H9 (cell line): ENCODE measurements around the gene HOXC12. TPM values are rescaled to one million over a fixed set of nuclear protein-coding genes. Genes with fewer than 3 reads are reported as not detected.

Experiments
- DNase-seq: peaks from one replicate; pipeline ENCODE4 v3.0.0-alpha.2; 2017
- H2AFZ ChIP-seq: one replicate; pipeline ENCODE4 v1.6.1; 2013; ENCODE audit warnings: mild to moderate bottlenecking, low read length, control low read depth, moderate library complexity
- H2AK5ac ChIP-seq: 2 replicates; pipeline ENCODE4 v1.6.1; 2013; ENCODE audit warnings: low read length, control low read depth, mixed read lengths; ENCODE audit not compliant: insufficient read length
- H2BK120ac ChIP-seq: one replicate; pipeline ENCODE4 v1.6.1; 2013; ENCODE audit warnings: low read depth, mild to moderate bottlenecking, low read length, control low read depth, inconsistent platforms; ENCODE audit not compliant: poor library complexity, severe bottlenecking
- H2BK12ac ChIP-seq: 2 replicates; pipeline ENCODE4 v1.6.1; 2013; ENCODE audit warnings: low read length, control low read depth, mixed read lengths, low read depth; ENCODE audit not compliant: insufficient read length
- H2BK15ac ChIP-seq: 2 replicates; pipeline ENCODE4 v1.6.1; 2013; ENCODE audit warnings: low read depth, low read length, control low read depth
- H2BK20ac ChIP-seq: one replicate; pipeline ENCODE4 v1.6.1; 2013; ENCODE audit warnings: low read depth, mild to moderate bottlenecking, low read length, control low read depth, inconsistent platforms; ENCODE audit not compliant: poor library complexity, severe bottlenecking
- H2BK5ac ChIP-seq: 2 replicates; pipeline ENCODE4 v1.6.1; 2013; ENCODE audit warnings: low read length, control low read depth, mixed read lengths; ENCODE audit not compliant: insufficient read length
- H3K14ac ChIP-seq: 2 replicates; pipeline ENCODE4 v1.6.1; 2013; ENCODE audit warnings: low read length, control low read depth; ENCODE audit not compliant: insufficient read depth
- H3K18ac ChIP-seq: 2 replicates; pipeline ENCODE4 v1.6.1; 2013; ENCODE audit warnings: low read depth, mild to moderate bottlenecking, mixed read lengths, low read length, control low read depth; ENCODE audit not compliant: insufficient read length
- H3K23ac ChIP-seq: 2 replicates; pipeline ENCODE4 v1.6.1; 2013; ENCODE audit warnings: low read length, control low read depth, mixed read lengths, low read depth; ENCODE audit not compliant: insufficient read length
- H3K23me2 ChIP-seq: 2 replicates; pipeline ENCODE4 v1.6.1; 2013; ENCODE audit warnings: low read depth, mild to moderate bottlenecking, mixed read lengths, low read length, control low read depth; ENCODE audit not compliant: insufficient read length, poor library complexity, severe bottlenecking
- H3K27ac ChIP-seq: 2 replicates; pipeline ENCODE4 v1.5.1; 2013; ENCODE audit warnings: low read length, control low read depth, mixed read lengths, low read depth; ENCODE audit not compliant: insufficient read length
- H3K27me3 ChIP-seq: 2 replicates; pipeline ENCODE4 v1.6.1; 2013; ENCODE audit warnings: low read length, control low read depth, inconsistent platforms; ENCODE audit not compliant: insufficient read depth
- H3K4ac ChIP-seq: 2 replicates; pipeline ENCODE4 v1.6.1; 2013; ENCODE audit warnings: low read depth, mild to moderate bottlenecking, control low read depth, inconsistent platforms, low read length, moderate library complexity
- H3K4me1 ChIP-seq: 2 replicates; pipeline ENCODE4 v1.6.1; 2013; ENCODE audit warnings: low read length, control low read depth, inconsistent platforms; ENCODE audit not compliant: insufficient read depth
- H3K4me2 ChIP-seq: 2 replicates; pipeline ENCODE4 v1.6.1; 2013; ENCODE audit warnings: low read length, control low read depth, mixed read lengths; ENCODE audit not compliant: insufficient read length, insufficient read depth
- H3K56ac ChIP-seq: 2 replicates; pipeline ENCODE4 v1.6.1; 2013; ENCODE audit warnings: low read depth, mild to moderate bottlenecking, mixed read lengths, low read length, control low read depth; ENCODE audit not compliant: insufficient read length
- H3K79me1 ChIP-seq: 2 replicates; pipeline ENCODE4 v1.6.1; 2013; ENCODE audit warnings: low read depth, mild to moderate bottlenecking, moderate library complexity, low read length, control low read depth, inconsistent platforms; ENCODE audit not compliant: insufficient read depth, poor library complexity, severe bottlenecking
- H3K79me2 ChIP-seq: 2 replicates; pipeline ENCODE4 v1.6.1; 2013; ENCODE audit warnings: low read length, control low read depth, inconsistent platforms; ENCODE audit not compliant: insufficient read depth
- H3K9ac ChIP-seq: 2 replicates; pipeline ENCODE4 v1.6.1; 2013; ENCODE audit warnings: low read length, control low read depth, mixed read lengths; ENCODE audit not compliant: insufficient read length; ENCODE audit errors: extremely low read depth
- H3K9me3 ChIP-seq: one replicate; pipeline ENCODE4 v1.6.1; 2013; ENCODE audit warnings: low read depth, low read length, inconsistent platforms; ENCODE audit not compliant: control insufficient read depth
- H3T11ph ChIP-seq: one replicate; pipeline ENCODE4 v1.6.1; 2013; ENCODE audit warnings: mild to moderate bottlenecking, low read length, control low read depth, inconsistent platforms
- H4K20me1 ChIP-seq: one replicate; pipeline ENCODE4 v1.6.1; 2013; ENCODE audit not compliant: control insufficient read depth, insufficient read length, insufficient read depth
- H4K5ac ChIP-seq: 2 replicates; pipeline ENCODE4 v1.6.1; 2013; ENCODE audit warnings: low read depth, mild to moderate bottlenecking, mixed read lengths, low read length, control low read depth; ENCODE audit not compliant: insufficient read length
- H4K8ac ChIP-seq: replicated peaks from 2 replicates; pipeline ENCODE4 v1.6.1; 2013; ENCODE audit warnings: low read length, control low read depth, mixed read lengths, low read depth; ENCODE audit not compliant: insufficient read length
- H4K91ac ChIP-seq: 2 replicates; pipeline ENCODE4 v1.6.1; 2013; ENCODE audit warnings: low read depth, mild to moderate bottlenecking, moderate library complexity, mixed read lengths, low read length, control low read depth; ENCODE audit not compliant: insufficient read length
- H3K27ac Mint-ChIP-seq, 3 experiments: 2 replicates in 2 of 3; 3 replicates in 1 of 3; pipeline ENCODE4 v1.8.0; 2020 to 2021; ENCODE audit warnings: mixed read lengths in 3 of 3, mild to moderate bottlenecking in 1 of 3, moderate library complexity in 1 of 3
- H3K27me3 Mint-ChIP-seq: 2 replicates; pipeline ENCODE4 v1.8.0; 2021; ENCODE audit warnings: low read depth, mild to moderate bottlenecking, moderate library complexity, mixed read lengths
- H3K36me3 Mint-ChIP-seq, 3 experiments: 2 replicates in 2 of 3; 3 replicates in 1 of 3; pipeline ENCODE4 v1.8.0; 2020 to 2021; ENCODE audit warnings: low read depth in 3 of 3, mixed read lengths in 3 of 3; ENCODE audit not compliant: insufficient read depth in 1 of 3
- H3K4me1 Mint-ChIP-seq, 2 experiments: 2 replicates each; pipeline ENCODE4 v1.8.0; 2020; ENCODE audit warnings: mixed read lengths in 2 of 2
- H3K4me3 Mint-ChIP-seq, 2 experiments: 2 replicates in 1 of 2; 3 replicates in 1 of 2; pipeline ENCODE4 v1.8.0; 2020 to 2021; ENCODE audit warnings: mild to moderate bottlenecking in 2 of 2, mixed read lengths in 2 of 2, moderate library complexity in 1 of 2
- H3K9me3 Mint-ChIP-seq, 2 experiments: 2 replicates in 1 of 2; 3 replicates in 1 of 2; pipeline ENCODE4 v1.8.0; 2020; ENCODE audit warnings: mild to moderate bottlenecking in 2 of 2, mixed read lengths in 2 of 2, moderate library complexity in 1 of 2
- WGBS: extraction: QIAGEN DNeasy Blood & Tissue Kit; methylation state at CpG from one replicate; pipeline ENCODE4 v1.1.7; 2013; ENCODE audit warnings: missing lambda C conversion rate, low lambda C conversion rate, mixed read lengths; ENCODE audit not compliant: insufficient read length; ENCODE audit errors: extremely low coverage; 5-methylcytosine and 5-hydroxymethylcytosine counted together
- total RNA-seq: library from RNA; stranded (reverse); gene quantifications from 2 replicates; pipeline ENCODE4 v1.2.1, GENCODE V29; 2021
- TF ChIP-seq, protein P1 (sequence below): fragments of 200-600 bp; sonication (generic); conservative IDR thresholded peaks from 3 replicates; pipeline ENCODE4 v1.8.0; 2021; ENCODE audit warnings: antibody characterized with exemption, mild to moderate bottlenecking

The HOXC12 gene
- total RNA-seq, 1 experiment from 2014 or later: not detected

DNA sequence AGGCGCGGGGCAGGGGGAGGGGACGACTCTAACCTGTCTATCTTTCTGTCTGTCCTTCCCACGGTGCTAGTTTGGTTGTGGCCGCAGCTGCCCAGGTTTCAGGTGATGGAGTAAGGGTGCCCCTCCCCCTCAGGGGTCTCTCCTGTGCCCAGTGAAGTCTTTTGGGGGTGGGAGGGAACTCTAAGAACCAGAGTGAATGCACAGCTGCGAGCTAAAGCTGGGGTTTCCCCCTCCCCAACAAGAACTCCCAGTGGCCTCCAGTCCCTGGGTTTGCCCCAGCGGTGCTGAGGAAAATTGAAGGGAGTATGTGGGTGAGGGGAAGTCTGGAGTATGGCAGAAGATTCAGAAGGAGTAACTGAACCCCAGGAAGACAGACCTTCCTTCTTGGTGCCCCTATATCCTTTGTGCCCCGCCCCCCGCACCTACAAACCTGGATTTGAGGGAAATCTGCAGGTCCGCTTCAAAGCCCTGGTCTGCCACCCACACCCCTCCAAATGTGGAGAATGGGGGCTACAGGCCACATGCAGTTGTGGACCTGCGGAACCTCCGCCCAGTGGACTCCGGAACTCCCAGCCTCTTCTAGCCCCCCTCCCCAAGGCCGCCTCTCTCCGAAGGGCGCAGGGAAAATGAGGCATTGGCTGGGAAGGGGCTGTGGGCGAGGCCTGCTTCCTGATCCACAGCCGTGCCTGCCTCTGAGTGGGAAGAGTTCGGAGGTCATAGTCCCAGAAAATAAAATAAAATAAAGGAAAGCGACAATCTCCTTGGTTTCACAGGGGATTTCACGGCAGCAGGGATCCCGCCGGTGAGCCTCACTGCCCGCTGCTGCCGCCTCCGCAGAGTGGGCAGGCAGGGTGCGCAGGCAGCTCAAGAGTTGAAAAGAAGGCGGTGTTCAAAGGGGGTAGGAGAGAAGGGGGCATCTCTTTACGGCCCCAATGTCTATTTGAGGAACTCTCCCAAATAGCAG is 41.8 kb downstream of the HOXC12 start:
- peak overlapping the region in 1 of 2 experiments; percentile 68; a peak in 3 of 5 replicates for H3K4me3 Mint-ChIP-seq

More for the DNA sequence above, 41.8 kb downstream of the HOXC12 start:
- Histone ChIP-seq H3K18ac (no peak overlapping the region), H3T11ph (no peak overlapping the region), H3K4me2 (peak overlapping the region; percentile 41), H3K27me3 (peaks cover 99% of the 10 kb centered on the region), H4K91ac (no peak overlapping the region), H3K4ac (no peak overlapping the region), H3K23me2 (no peaks in the 10 kb centered on the region), H2BK5ac (no peak overlapping the region), H2AFZ (no peak overlapping the region), H3K14ac (no peak overlapping the region), H4K8ac (no peak overlapping the region), H3K9ac (no peak overlapping the region), H2BK15ac (no peak overlapping the region), H2BK120ac (no peak overlapping the region), H4K20me1 (no peaks in the 10 kb centered on the region), H3K56ac (no peak overlapping the region), H3K4me1 (no peaks in the 10 kb centered on the region), H3K79me2 (no peaks in the 10 kb centered on the region), H3K23ac (no peak overlapping the region), H4K5ac (no peak overlapping the region), H3K9me3 (no peaks in the 10 kb centered on the region), H2AK5ac (no peak overlapping the region), H3K79me1 (no peaks in the 10 kb centered on the region), H3K27ac (no peak overlapping the region), H2BK12ac (no peak overlapping the region), H2BK20ac (no peak overlapping the region)
- no CpG with 5 or more reads among the region's 29 CpGs for WGBS
- Mint-ChIP-seq H3K4me1 (peaks cover 7 to 31% of the 10 kb centered on the region in 2 experiments), H3K36me3 (no peaks in the 10 kb centered on the region), H3K27me3 (peaks cover 100% of the 10 kb centered on the region), H3K27ac (no peak overlapping the region), H3K9me3 (peaks cover 0 to 3% of the 10 kb centered on the region in 2 experiments; a peak in 2 of 5 replicates)
- TF ChIP-seq, protein P1, sequence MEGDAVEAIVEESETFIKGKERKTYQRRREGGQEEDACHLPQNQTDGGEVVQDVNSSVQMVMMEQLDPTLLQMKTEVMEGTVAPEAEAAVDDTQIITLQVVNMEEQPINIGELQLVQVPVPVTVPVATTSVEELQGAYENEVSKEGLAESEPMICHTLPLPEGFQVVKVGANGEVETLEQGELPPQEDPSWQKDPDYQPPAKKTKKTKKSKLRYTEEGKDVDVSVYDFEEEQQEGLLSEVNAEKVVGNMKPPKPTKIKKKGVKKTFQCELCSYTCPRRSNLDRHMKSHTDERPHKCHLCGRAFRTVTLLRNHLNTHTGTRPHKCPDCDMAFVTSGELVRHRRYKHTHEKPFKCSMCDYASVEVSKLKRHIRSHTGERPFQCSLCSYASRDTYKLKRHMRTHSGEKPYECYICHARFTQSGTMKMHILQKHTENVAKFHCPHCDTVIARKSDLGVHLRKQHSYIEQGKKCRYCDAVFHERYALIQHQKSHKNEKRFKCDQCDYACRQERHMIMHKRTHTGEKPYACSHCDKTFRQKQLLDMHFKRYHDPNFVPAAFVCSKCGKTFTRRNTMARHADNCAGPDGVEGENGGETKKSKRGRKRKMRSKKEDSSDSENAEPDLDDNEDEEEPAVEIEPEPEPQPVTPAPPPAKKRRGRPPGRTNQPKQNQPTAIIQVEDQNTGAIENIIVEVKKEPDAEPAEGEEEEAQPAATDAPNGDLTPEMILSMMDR: no peak
- no peak for DNase-seq
